ENCODE data around the gene CTSA. TPM values are rescaled to one million over a fixed set of nuclear protein-coding genes. Genes with fewer than 3 reads are reported as not detected.

Gene CTSA
- total and polyA plus RNA-seq, 9 of the 15 experiments (the other 6 are each of a cell fraction or from before 2014, with no cell fraction given), result 8.8 to 61.7 (median 28.3) TPM

DNA sequence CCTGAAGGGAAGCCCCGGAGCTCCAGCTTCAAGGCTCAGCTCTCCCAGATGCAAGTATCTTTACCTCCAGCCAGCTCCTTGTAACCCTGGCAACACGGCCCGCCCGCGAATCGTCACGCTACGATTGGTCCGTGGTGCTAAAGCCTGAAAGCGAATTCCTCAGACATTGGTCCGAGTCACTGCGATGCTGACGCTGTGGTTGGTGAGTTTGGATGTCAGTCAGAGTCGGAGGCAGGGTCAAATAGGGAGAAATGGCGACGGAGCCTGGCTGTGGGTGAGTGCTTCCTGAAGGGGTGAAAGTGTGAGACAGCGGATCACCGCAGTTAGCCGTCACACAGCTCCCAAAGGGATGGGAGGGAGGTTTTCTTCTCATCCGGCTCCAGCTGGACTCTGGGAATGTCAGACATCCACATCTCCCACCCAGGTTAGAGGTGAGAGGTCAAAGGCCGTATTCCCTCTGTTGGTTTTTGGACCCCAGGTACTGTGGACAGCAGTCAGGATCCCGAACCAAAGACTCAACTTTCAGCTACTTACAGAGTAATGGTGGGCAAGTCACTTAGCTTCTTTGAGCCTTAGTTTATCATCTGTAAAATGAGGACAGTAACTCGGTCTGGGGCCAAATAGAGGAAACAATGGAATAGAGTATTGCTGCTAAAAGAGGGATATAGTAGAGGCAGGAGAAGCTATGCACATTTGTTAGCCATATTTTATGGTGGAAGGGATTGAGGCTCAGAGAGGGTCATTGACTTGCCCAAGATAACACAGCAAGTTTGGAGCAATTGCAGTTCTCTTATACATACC is 9.9 kb upstream of the CTSA start, which contains the start of gene ZSWIM1 (continued):
- peak; percentile 48; the same call in 1 of the 2 replicates for TF ChIP-seq CREB1 (IDR thresholded peaks at IDR 0.05)
- peak; percentile 83 for TF ChIP-seq CREB1 (CRISPR knock-in tag; IDR thresholded peaks at IDR 0.05)
- TF ChIP-seq RAD21 (CRISPR knock-in tag; conservative IDR thresholded peaks at IDR 0.05 in 1 of 2, IDR thresholded peaks at IDR 0.05 in 1 of 2), result 0 out of 4 replicates have a peak, but pooled peaks of 1 of the 2 experiments have one; percentile 24
- no peak for TF ChIP-seq JUND (IDR thresholded peaks at IDR 0.05; ENCODE audit: borderline replicate concordance, low read depth, low read length)
- peak; percentile 39; the same call in 2 of the 3 replicates for TF ChIP-seq JUND (tag; IDR thresholded peaks at IDR 0.05; ENCODE audit: borderline replicate concordance, low read depth, low read length)
- TF ChIP-seq MIER1 (IDR thresholded peaks at IDR 0.05; ENCODE audit: low read depth), result 0 out of 2 replicates have a peak, but pooled peaks have one; percentile 46
- peak; percentile 46; the same call in 1 of the 2 replicates for TF ChIP-seq CXXC5 (CRISPR knock-in tag; IDR thresholded peaks at IDR 0.05)
- TF ChIP-seq GTF2E2 (tag; IDR thresholded peaks at IDR 0.05), result peak; percentile 89
- TF ChIP-seq PHF21A (IDR thresholded peaks at IDR 0.05; ENCODE audit: borderline replicate concordance, low read depth), result no peak
- TF ChIP-seq, protein P1, sequence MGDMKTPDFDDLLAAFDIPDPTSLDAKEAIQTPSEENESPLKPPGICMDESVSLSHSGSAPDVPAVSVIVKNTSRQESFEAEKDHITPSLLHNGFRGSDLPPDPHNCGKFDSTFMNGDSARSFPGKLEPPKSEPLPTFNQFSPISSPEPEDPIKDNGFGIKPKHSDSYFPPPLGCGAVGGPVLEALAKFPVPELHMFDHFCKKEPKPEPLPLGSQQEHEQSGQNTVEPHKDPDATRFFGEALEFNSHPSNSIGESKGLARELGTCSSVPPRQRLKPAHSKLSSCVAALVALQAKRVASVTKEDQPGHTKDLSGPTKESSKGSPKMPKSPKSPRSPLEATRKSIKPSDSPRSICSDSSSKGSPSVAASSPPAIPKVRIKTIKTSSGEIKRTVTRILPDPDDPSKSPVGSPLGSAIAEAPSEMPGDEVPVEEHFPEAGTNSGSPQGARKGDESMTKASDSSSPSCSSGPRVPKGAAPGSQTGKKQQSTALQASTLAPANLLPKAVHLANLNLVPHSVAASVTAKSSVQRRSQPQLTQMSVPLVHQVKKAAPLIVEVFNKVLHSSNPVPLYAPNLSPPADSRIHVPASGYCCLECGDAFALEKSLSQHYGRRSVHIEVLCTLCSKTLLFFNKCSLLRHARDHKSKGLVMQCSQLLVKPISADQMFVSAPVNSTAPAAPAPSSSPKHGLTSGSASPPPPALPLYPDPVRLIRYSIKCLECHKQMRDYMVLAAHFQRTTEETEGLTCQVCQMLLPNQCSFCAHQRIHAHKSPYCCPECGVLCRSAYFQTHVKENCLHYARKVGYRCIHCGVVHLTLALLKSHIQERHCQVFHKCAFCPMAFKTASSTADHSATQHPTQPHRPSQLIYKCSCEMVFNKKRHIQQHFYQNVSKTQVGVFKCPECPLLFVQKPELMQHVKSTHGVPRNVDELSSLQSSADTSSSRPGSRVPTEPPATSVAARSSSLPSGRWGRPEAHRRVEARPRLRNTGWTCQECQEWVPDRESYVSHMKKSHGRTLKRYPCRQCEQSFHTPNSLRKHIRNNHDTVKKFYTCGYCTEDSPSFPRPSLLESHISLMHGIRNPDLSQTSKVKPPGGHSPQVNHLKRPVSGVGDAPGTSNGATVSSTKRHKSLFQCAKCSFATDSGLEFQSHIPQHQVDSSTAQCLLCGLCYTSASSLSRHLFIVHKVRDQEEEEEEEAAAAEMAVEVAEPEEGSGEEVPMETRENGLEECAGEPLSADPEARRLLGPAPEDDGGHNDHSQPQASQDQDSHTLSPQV (IDR thresholded peaks at IDR 0.05), result peak; percentile 22; the same call in 1 of the 2 replicates
- TF ChIP-seq HNRNPLL (IDR thresholded peaks at IDR 0.05; ENCODE audit: low read depth, low read length, poor library complexity, severe bottlenecking), result no peak
- no peak for TF ChIP-seq MCM2 (IDR thresholded peaks at IDR 0.05; ENCODE audit: low read depth)
- TF ChIP-seq CHD4 (IDR thresholded peaks at IDR 0.05; ENCODE audit: insufficient read depth, insufficient replicate concordance, low read depth, low read length, poor library complexity, severe bottlenecking), result no peak
- TF ChIP-seq ATF7 (IDR thresholded peaks at IDR 0.05), result peak; percentile 63; the same call in 1 of the 2 replicates
- TF ChIP-seq POU5F1 (IDR thresholded peaks at IDR 0.05; ENCODE audit: borderline replicate concordance, low read depth, low read length, partially characterized antibody), result no peak
- TF ChIP-seq ZC3H11A (IDR thresholded peaks at IDR 0.05; ENCODE audit: low read depth, low read length), result no peak
- TF ChIP-seq GTF2B (IDR thresholded peaks at IDR 0.05; ENCODE audit: extremely low read depth, insufficient read length), result peak; percentile 37
- peak; percentile 99 for TF ChIP-seq NEUROD1 (IDR thresholded peaks at IDR 0.05; ENCODE audit: borderline replicate concordance, low read depth, low read length, partially characterized antibody)
- no peak for TF ChIP-seq FOXK1 (CRISPR knock-in tag; IDR thresholded peaks at IDR 0.05; ENCODE audit: borderline replicate concordance)
- TF ChIP-seq HDAC1 (IDR thresholded peaks at IDR 0.05), result peak in 1 of 2 experiments; percentile 71; a peak in 2 of 4 replicates
- no peak for TF ChIP-seq ZBTB26 (CRISPR knock-in tag; IDR thresholded peaks at IDR 0.05)

Data from K562 (cell line).